NCI-H510A treated with DMSO at 0.1 percent for 48 hours (cell line): ENCODE measurements around the gene SIAH2.

Experiments
- DNase-seq: peaks from one replicate; lab custom pipeline; 2025; lab: John Stamatoyannopoulos, UW

Gene SIAH2

GRCh38 chr3:150733936-150734794 lies 28.8 kb downstream of the SIAH2 start:
- DNase-seq: no peak

GRCh38 chr3:150733373-150733935 lies 29.5 kb downstream of the SIAH2 start:
- no peak for DNase-seq

- no peak for DNase-seq
Observed at GRCh38 chr3:150729682-150730360, 33.1 kb downstream of the SIAH2 start.

- DNase-seq: no peak
Observed at GRCh38 chr3:150727653-150728502, 35.1 kb downstream of the SIAH2 start.

- no peak for DNase-seq
Observed at GRCh38 chr3:150725548-150725947, 37.4 kb downstream of the SIAH2 start.

- DNase-seq: peak; percentile 10
Observed at GRCh38 chr3:150723946-150724345, 39.0 kb downstream of the SIAH2 start.

- no peak for DNase-seq
Observed at GRCh38 chr3:150722267-150722666, 40.7 kb downstream of the SIAH2 start.

GRCh38 chr3:150721285-150722130 lies 41.5 kb downstream of the SIAH2 start:
- peak; percentile 80 for DNase-seq

- DNase-seq: no peak
Observed at GRCh38 chr3:150720444-150720843, 42.5 kb downstream of the SIAH2 start.

GRCh38 chr3:150710097-150710496 lies 52.9 kb downstream of the SIAH2 start:
- DNase-seq: no peak

GRCh38 chr3:150703756-150704344 lies 59.1 kb downstream of the SIAH2 start, which contains the start of gene ERICH6:
TSS of gene ERICH6 (minus strand) at chr3:150703920. CDS start at chr3:150703898, 22 bp downstream.
- DNase-seq: peak; percentile 79

- DNase-seq: peak; percentile 51
Observed at GRCh38 chr3:150703299-150703755, 59.6 kb downstream of the SIAH2 start.

- DNase-seq: no peak
Observed at GRCh38 chr3:150699068-150699639, 63.8 kb downstream of the SIAH2 start.

GRCh38 chr3:150697646-150698045 lies 65.3 kb downstream of the SIAH2 start:
- DNase-seq: no peak

- DNase-seq: no peak
Observed at GRCh38 chr3:150691414-150692040, 71.4 kb downstream of the SIAH2 start.
